H1 (cell line): ENCODE data around the gene ZWILCH. TPM values are rescaled to one million over a fixed set of nuclear protein-coding genes. Genes with fewer than 3 reads are reported as not detected.

ENCODE experiments used
- CTCF ChIA-PET: fragments of 300-600 bp; sonication (Branson Sonifier 250); formaldehyde crosslinking; loops from one replicate; lab custom pipeline; 2021; ENCODE audit not compliant: partially characterized antibody; lab: Charles Lee
- POLR2A ChIA-PET: fragments of 300-600 bp; sonication (Branson Sonifier 250); formaldehyde crosslinking; loops from one replicate; lab custom pipeline; 2021; ENCODE audit warnings: inconsistent platforms; ENCODE audit not compliant: partially characterized antibody; lab: Charles Lee
- DNase-seq, 2 experiments: peaks; one replicate each; pipeline versions ENCODE4 v3.0.0 to v3.0.0-alpha.2; 2010 to 2022; ENCODE audit warnings: low spot score in 2 of 2, low read depth in 1 of 2, mixed read lengths in 1 of 2
- FAIRE-seq: peaks from 2 replicates; lab custom pipeline; 2011; peaks lifted over from hg19 to GRCh38; lab: Jason Lieb, UNC
- H2AFZ ChIP-seq: 2 replicates; pipeline ENCODE4 v1.8.1; 2012; ENCODE audit warnings: low read length, inconsistent platforms
- H2AK5ac ChIP-seq: 2 replicates; pipeline ENCODE4 v1.6.1; 2013; ENCODE audit warnings: low read depth, low read length
- H2BK120ac ChIP-seq: replicated peaks from 2 replicates; pipeline ENCODE3; 2013; ENCODE audit warnings: low read depth, low read length, inconsistent platforms
- H2BK12ac ChIP-seq: 2 replicates; pipeline ENCODE4 v1.6.1; 2013; ENCODE audit warnings: low read depth, low read length
- H2BK15ac ChIP-seq: 2 replicates; pipeline ENCODE4 v1.6.1; 2013; ENCODE audit warnings: low read length
- H2BK20ac ChIP-seq: 2 replicates; pipeline ENCODE4 v1.6.1; 2013; ENCODE audit warnings: low read length
- H2BK5ac ChIP-seq: 2 replicates; pipeline ENCODE4 v1.6.1; 2013; ENCODE audit warnings: low read depth, low read length
- H3K14ac ChIP-seq: 2 replicates; pipeline ENCODE4 v1.6.1; 2013; ENCODE audit warnings: inconsistent platforms; ENCODE audit not compliant: insufficient read length
- H3K18ac ChIP-seq: 2 replicates; pipeline ENCODE4 v1.6.1; 2013; ENCODE audit warnings: low read length; ENCODE audit errors: extremely low read depth
- H3K23ac ChIP-seq: 2 replicates; pipeline ENCODE4 v1.6.1; 2013; ENCODE audit warnings: inconsistent platforms; ENCODE audit not compliant: insufficient read length
- H3K23me2 ChIP-seq: 2 replicates; pipeline ENCODE4 v1.6.1; 2013; ENCODE audit warnings: low read depth, low read length
- H3K27ac ChIP-seq: 2 replicates; pipeline ENCODE4 v1.6.1; 2011; ENCODE audit warnings: low read depth, low read length, inconsistent platforms
- H3K27me3 ChIP-seq, 4 experiments: replicated peaks in 1 of 4; 1 replicate in 1 of 4; 2 replicates in 3 of 4; pipeline versions ENCODE4 v1.6.1 to v1.8.1; 2011 to 2013; ENCODE audit warnings: low read length in 3 of 4, mild to moderate bottlenecking in 3 of 4, inconsistent platforms in 2 of 4, mixed read lengths in 2 of 4, moderate library complexity in 1 of 4; ENCODE audit not compliant: control insufficient read depth in 3 of 4, insufficient read depth in 3 of 4; ENCODE audit errors: extremely low read depth in 1 of 4
- H3K36me3 ChIP-seq, 4 experiments: 2 replicates each; pipeline versions ENCODE4 v1.6.1 to v1.8.1; 2011 to 2013; ENCODE audit warnings: mild to moderate bottlenecking in 4 of 4, low read length in 3 of 4, moderate library complexity in 2 of 4, control low read depth in 1 of 4, inconsistent platforms in 1 of 4; ENCODE audit not compliant: insufficient read depth in 4 of 4, control insufficient read depth in 2 of 4
- H3K4ac ChIP-seq: replicated peaks from 2 replicates; pipeline ENCODE3; 2013; ENCODE audit warnings: low read length, low read depth, mixed read lengths, inconsistent platforms; ENCODE audit not compliant: insufficient read length
- H3K4me1 ChIP-seq, 4 experiments: replicated peaks in 1 of 4; 1 replicate in 1 of 4; 2 replicates in 3 of 4; pipeline versions ENCODE4 v1.6.1 to v1.8.1; 2011 to 2013; ENCODE audit warnings: low read length in 3 of 4, inconsistent platforms in 2 of 4, mixed read lengths in 1 of 4; ENCODE audit not compliant: insufficient read depth in 4 of 4, control insufficient read depth in 3 of 4
- H3K4me2 ChIP-seq, 2 experiments: 2 replicates each; pipeline versions ENCODE4 v1.6.1 to v1.8.1; 2011 to 2013; ENCODE audit warnings: low read depth in 2 of 2, low read length in 2 of 2, control low read depth in 1 of 2, inconsistent platforms in 1 of 2, mild to moderate bottlenecking in 1 of 2; ENCODE audit not compliant: insufficient read depth in 1 of 2
- H3K4me3 ChIP-seq, 4 experiments: fragments of 200-600, 300-600 bp in 1 of 4; sonication (generic), shearing (Covaris generic), sonication (Bioruptor Twin) in 1 of 4; 2 replicates each; pipeline versions ENCODE4 v1.5.1 to v1.8.1; 2011 to 2016; ENCODE audit warnings: low read length in 4 of 4, low read depth in 3 of 4, control low read depth in 2 of 4, inconsistent platforms in 2 of 4, mild to moderate bottlenecking in 2 of 4, mixed read lengths in 1 of 4, moderate library complexity in 1 of 4; ENCODE audit not compliant: insufficient read depth in 2 of 4; ENCODE audit errors: extremely low read depth in 1 of 4
- H3K56ac ChIP-seq: replicated peaks from 2 replicates; pipeline ENCODE3; 2013; ENCODE audit warnings: low read depth, mild to moderate bottlenecking, mixed read lengths, low read length, inconsistent platforms; ENCODE audit not compliant: insufficient read length
- H3K79me1 ChIP-seq: 2 replicates; pipeline ENCODE4 v1.6.1; 2013; ENCODE audit warnings: low read depth, low read length, control low read depth
- H3K79me2 ChIP-seq, 2 experiments: 2 replicates each; pipeline versions ENCODE4 v1.6.1 to v1.8.1; 2012 to 2013; ENCODE audit warnings: low read length in 2 of 2, mild to moderate bottlenecking in 2 of 2, inconsistent platforms in 1 of 2; ENCODE audit not compliant: insufficient read depth in 2 of 2, control insufficient read depth in 1 of 2
- H3K9ac ChIP-seq, 4 experiments: replicated peaks in 1 of 4; 1 replicate in 1 of 4; 2 replicates in 3 of 4; pipeline versions ENCODE4 v1.6.1 to v1.8.1; 2011 to 2013; ENCODE audit warnings: low read depth in 3 of 4, low read length in 3 of 4, control low read depth in 2 of 4, mild to moderate bottlenecking in 2 of 4, moderate library complexity in 2 of 4, inconsistent platforms in 1 of 4; ENCODE audit errors: extremely low read depth in 1 of 4
- H3K9me3 ChIP-seq, 2 experiments: 2 replicates each; pipeline versions ENCODE4 v1.6.1 to v1.8.1; 2012 to 2013; ENCODE audit warnings: mild to moderate bottlenecking in 2 of 2, moderate library complexity in 2 of 2, control low read depth in 1 of 2, inconsistent platforms in 1 of 2, low read depth in 1 of 2, low read length in 1 of 2, mixed read lengths in 1 of 2; ENCODE audit not compliant: insufficient read depth in 2 of 2
- H4K20me1 ChIP-seq, 2 experiments: replicated peaks in 1 of 2; 2 replicates each; pipeline versions ENCODE3 to v1.8.1; 2011 to 2013; ENCODE audit warnings: inconsistent platforms in 2 of 2, low read length in 2 of 2, mild to moderate bottlenecking in 1 of 2; ENCODE audit not compliant: insufficient read depth in 2 of 2, control insufficient read depth in 1 of 2
- H4K5ac ChIP-seq: 2 replicates; pipeline ENCODE4 v1.6.1; 2013; ENCODE audit warnings: low read length, low read depth, mixed read lengths, inconsistent platforms; ENCODE audit not compliant: insufficient read length
- H4K8ac ChIP-seq: 2 replicates; pipeline ENCODE4 v1.8.0; 2013; ENCODE audit warnings: mild to moderate bottlenecking, moderate library complexity, low read length, inconsistent platforms; ENCODE audit not compliant: insufficient read depth; ENCODE audit errors: extremely low read depth
- H4K91ac ChIP-seq: replicated peaks from 2 replicates; pipeline ENCODE3; 2013; ENCODE audit warnings: low read length, mixed read lengths, inconsistent platforms; ENCODE audit not compliant: insufficient read length
- CBX8 ChIP-seq: fragments of 300-800, 300-1000 bp; sonication (generic); IDR thresholded peaks from 2 replicates; pipeline ENCODE4 v1.7.1; 2016; ENCODE audit warnings: low read depth, low read length, borderline replicate concordance
- EGR1 ChIP-seq: IDR thresholded peaks from 2 replicates; pipeline ENCODE4 v1.6.1; 2011; ENCODE audit warnings: low read depth, low read length, borderline replicate concordance
- GABPA ChIP-seq: IDR thresholded peaks from 2 replicates; pipeline ENCODE4 v1.6.1; 2011; ENCODE audit warnings: mild to moderate bottlenecking, low read length, moderate library complexity, borderline replicate concordance; ENCODE audit not compliant: insufficient read depth
- HDAC2 ChIP-seq, 2 experiments: fragments of 300-600 bp in 1 of 2; sonication (generic) in 1 of 2; IDR thresholded peaks; 2 replicates each; pipeline ENCODE4 v1.6.1; 2011 to 2012; ENCODE audit warnings: low read depth in 2 of 2, low read length in 2 of 2, mild to moderate bottlenecking in 2 of 2, moderate library complexity in 2 of 2, borderline replicate concordance in 1 of 2, inconsistent platforms in 1 of 2
- SAP30 ChIP-seq: fragments of 300-600 bp; sonication (generic); IDR thresholded peaks from 2 replicates; pipeline ENCODE4 v1.7.1; 2012; ENCODE audit warnings: low read length, moderate library complexity, mild to moderate bottlenecking, inconsistent platforms; ENCODE audit not compliant: insufficient read depth, insufficient replicate concordance
- SIN3A ChIP-seq, 2 experiments: IDR thresholded peaks in 1 of 2; conservative IDR thresholded peaks in 1 of 2; 2 replicates each; pipeline ENCODE4 v1.6.1; 2011 to 2012; ENCODE audit warnings: low read length in 2 of 2, improper control_type of control experiment in 1 of 2, low read depth in 1 of 2, mild to moderate bottlenecking in 1 of 2
- SIX5 ChIP-seq: IDR thresholded peaks from 2 replicates; pipeline ENCODE4 v1.6.1; 2011; ENCODE audit warnings: mild to moderate bottlenecking, low read depth, low read length
- SP2 ChIP-seq: IDR thresholded peaks from 2 replicates; pipeline ENCODE4 v1.6.1; 2012; ENCODE audit warnings: mild to moderate bottlenecking, low read length, inconsistent platforms
- SP4 ChIP-seq: IDR thresholded peaks from 2 replicates; pipeline ENCODE4 v1.6.1; 2012; ENCODE audit warnings: low read length, inconsistent platforms
- SRF ChIP-seq: IDR thresholded peaks from 2 replicates; pipeline ENCODE4 v1.6.1; 2011; ENCODE audit warnings: mild to moderate bottlenecking, low read depth, low read length, moderate library complexity
- SUZ12 ChIP-seq: fragments of 200-600 bp; sonication (generic); IDR thresholded peaks from 2 replicates; pipeline ENCODE4 v1.6.1; 2012; ENCODE audit warnings: mild to moderate bottlenecking, inconsistent platforms, low read length, moderate library complexity, mixed read lengths
- TAF1 ChIP-seq: IDR thresholded peaks from 2 replicates; pipeline ENCODE4 v1.6.1; 2011; ENCODE audit warnings: mild to moderate bottlenecking, low read depth, low read length
- YY1 ChIP-seq: IDR thresholded peaks from 2 replicates; pipeline ENCODE4 v1.6.1; 2011; ENCODE audit warnings: low read depth, mild to moderate bottlenecking, low read length
- polyA plus RNA-seq, 7 experiments: library from polyadenylated mRNA; depleted of rRNA in 3 of 7; stranded (reverse) in 5 of 7; unstranded in 2 of 7; fragments of >200 nt in 5 of 7; fragments of 200-250 nt in 2 of 7; gene quantifications; 1 replicate in 5 of 7; 2 replicates in 1 of 7; 4 replicates in 1 of 7; pipeline versions ENCODE4 v1.2.1 to v1.2.3, GENCODE V29; 2011 to 2013; ENCODE audit warnings: missing spikeins in 2 of 7, mixed read lengths in 2 of 7
- total RNA-seq: library from RNA; stranded (reverse); fragmentation: NEBNext Ultra II Directional; extraction: Animal tissue kit (Norgen Biotek cat#: 25700); gene quantifications from 2 replicates; pipeline ENCODE4 v1.2.1, GENCODE V29; 2021
- TF ChIP-seq, protein P1 (sequence below): IDR thresholded peaks from 2 replicates; pipeline ENCODE4 v1.6.1; 2012; ENCODE audit warnings: inconsistent platforms
- TF ChIP-seq, protein P2 (sequence below): IDR thresholded peaks from 2 replicates; pipeline ENCODE4 v1.6.1; 2012; ENCODE audit warnings: inconsistent platforms

The ZWILCH gene
- total and polyA plus RNA-seq, 2 of the 8 experiments (the other 6 are each of a cell fraction or from before 2014, with no cell fraction given) = 18.1 to 61.5 TPM

DNA sequence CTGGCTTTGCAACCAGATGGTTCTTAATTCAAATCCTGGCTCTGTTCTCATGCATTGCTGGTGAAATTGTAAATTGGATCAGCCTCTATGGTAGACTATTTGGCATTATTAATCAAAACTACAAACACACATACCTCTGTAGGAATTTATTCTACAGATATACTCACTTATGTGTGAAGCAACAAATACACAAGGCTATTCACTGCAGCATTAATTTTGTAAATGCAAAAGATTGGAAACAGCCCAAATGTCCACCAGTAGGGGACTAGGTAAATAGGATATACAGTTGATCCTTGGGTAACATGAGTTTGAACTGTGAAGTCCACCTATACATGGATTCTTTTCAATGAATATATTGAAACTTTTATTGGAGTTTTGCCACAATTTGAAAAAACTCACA is 90.2 kb downstream of the ZWILCH start:
- H3K4me1 ChIP-seq = no peaks in the 10 kb centered on the region
- DNase-seq (no peak), FAIRE-seq (no peak)
- no peaks in the 10 kb centered on the region for H4K20me1 ChIP-seq
- no peak overlapping the region for H3K4ac ChIP-seq
- no peak overlapping the region for H3K4me3 ChIP-seq
- no peak overlapping the region for H2AK5ac ChIP-seq
- H3K9ac ChIP-seq = no peak overlapping the region
- H3K4me2 ChIP-seq = no peak overlapping the region
- no peaks in the 10 kb centered on the region for H3K9me3 ChIP-seq
- H3K23ac ChIP-seq = no peak overlapping the region
- no peak overlapping the region for H3K56ac ChIP-seq
- no peak overlapping the region for H4K91ac ChIP-seq
- H3K79me1 ChIP-seq = no peaks in the 10 kb centered on the region
- no peak overlapping the region for H4K8ac ChIP-seq
- TF ChIP-seq HDAC2 (IDR thresholded peaks at IDR 0.05; ENCODE audit: borderline replicate concordance in 1 of 2, low read depth in 2 of 2, low read length in 2 of 2) (no peak), CBX8 (no peak), TAF1 (no peak), YY1 (no peak), SRF (no peak), SP4 (no peak), SP2 (no peak), SIN3A (conservative IDR thresholded peaks at IDR 0.05 in 1 of 2, IDR thresholded peaks at IDR 0.05 in 1 of 2; ENCODE audit: low read depth in 1 of 2, low read length in 2 of 2) (no peak), SAP30 (no peak), SUZ12 (no peak), EGR1 (no peak), GABPA (no peak), SIX5 (no peak)
- TF ChIP-seq, protein P1, sequence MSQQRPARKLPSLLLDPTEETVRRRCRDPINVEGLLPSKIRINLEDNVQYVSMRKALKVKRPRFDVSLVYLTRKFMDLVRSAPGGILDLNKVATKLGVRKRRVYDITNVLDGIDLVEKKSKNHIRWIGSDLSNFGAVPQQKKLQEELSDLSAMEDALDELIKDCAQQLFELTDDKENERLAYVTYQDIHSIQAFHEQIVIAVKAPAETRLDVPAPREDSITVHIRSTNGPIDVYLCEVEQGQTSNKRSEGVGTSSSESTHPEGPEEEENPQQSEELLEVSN = no peak
- TF ChIP-seq, protein P2, sequence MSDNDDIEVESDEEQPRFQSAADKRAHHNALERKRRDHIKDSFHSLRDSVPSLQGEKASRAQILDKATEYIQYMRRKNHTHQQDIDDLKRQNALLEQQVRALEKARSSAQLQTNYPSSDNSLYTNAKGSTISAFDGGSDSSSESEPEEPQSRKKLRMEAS = no peak
- H2BK5ac ChIP-seq = no peak overlapping the region
- H3K23me2 ChIP-seq = no peaks in the 10 kb centered on the region; the same call in 1 of the 2 replicates
- H3K27ac ChIP-seq = no peak overlapping the region
- H3K36me3 ChIP-seq = no peaks in the 10 kb centered on the region
- no peak overlapping the region for H4K5ac ChIP-seq
- no peaks in the 10 kb centered on the region for H3K27me3 ChIP-seq
- H2AFZ ChIP-seq = no peak overlapping the region
- POLR2A ChIA-PET = no interaction called here
- H3K79me2 ChIP-seq = no peaks in the 10 kb centered on the region
- no peak overlapping the region for H2BK20ac ChIP-seq
- H2BK12ac ChIP-seq = no peak overlapping the region
- H2BK120ac ChIP-seq = no peak overlapping the region
- H3K18ac ChIP-seq = no peak overlapping the region
- H3K14ac ChIP-seq = no peak overlapping the region
- H2BK15ac ChIP-seq = no peak overlapping the region
- CTCF ChIA-PET = interaction anchor here (0.6 to 1.9 kb wide), 2 partner anchors 14 to 256 kb away, joined by 3 to 4 read pairs; no protein-coding TSS in a partner anchor
